Naive thymus-derived CD8-positive, alpha-beta T cell (primary cell): ENCODE data around the gene FREM2. TPM values are rescaled to one million over a fixed set of nuclear protein-coding genes. Genes with fewer than 3 reads are reported as not detected.

Experiments used
- ATAC-seq, 2 donors: fragments of 150-1000 bp; cut with Tn5 transposase in 1 of 2; sonication (Bioruptor Pico), chemical (Tn5 transposase) in 1 of 2; 1 replicate in 1 of 2; 2 replicates in 1 of 2; pipeline ENCODE4 v1.10.0; 2021; ENCODE audit warnings: mild to moderate bottlenecking in 2 of 2, moderate library complexity in 2 of 2
- POLR2A ChIA-PET: fragments of 350-600 bp; sonication (Branson Sonifier 250); formaldehyde crosslinking; loops from one replicate; lab custom pipeline; 2021; ENCODE audit warnings: antibody characterized with exemption; lab: Charles Lee
- DNase-seq, 10 donors: peaks; one replicate each; pipeline versions ENCODE4 v3.0.0 to v3.0.0-alpha.2; 2020 to 2022
- H3K27ac Mint-ChIP-seq, 10 donors: one replicate each; pipeline ENCODE4 v1.8.0; 2020 to 2022; ENCODE audit warnings: mild to moderate bottlenecking in 10 of 10, mixed read lengths in 10 of 10, moderate library complexity in 4 of 10, inconsistent platforms in 1 of 10
- H3K27me3 Mint-ChIP-seq, 5 donors: one replicate each; pipeline ENCODE4 v1.8.0; 2021 to 2022; ENCODE audit warnings: mixed read lengths in 5 of 5
- H3K36me3 Mint-ChIP-seq, 3 donors: one replicate each; pipeline ENCODE4 v1.8.0; 2020 to 2022; ENCODE audit warnings: mixed read lengths in 3 of 3, mild to moderate bottlenecking in 2 of 3, inconsistent platforms in 1 of 3
- H3K4me1 Mint-ChIP-seq, 4 donors: one replicate each; pipeline ENCODE4 v1.8.0; 2021 to 2022; ENCODE audit warnings: mixed read lengths in 4 of 4
- H3K4me3 Mint-ChIP-seq, 10 donors: one replicate each; pipeline ENCODE4 v1.8.0; 2020 to 2022; ENCODE audit warnings: mild to moderate bottlenecking in 10 of 10, mixed read lengths in 10 of 10, moderate library complexity in 6 of 10, inconsistent platforms in 1 of 10
- H3K9me3 Mint-ChIP-seq, 9 donors: one replicate each; pipeline ENCODE4 v1.8.0; 2020 to 2022; ENCODE audit warnings: mixed read lengths in 9 of 9, mild to moderate bottlenecking in 3 of 9, inconsistent platforms in 1 of 9, moderate library complexity in 1 of 9
- polyA plus RNA-seq, 3 donors: library from polyadenylated mRNA; unstranded; fragments of 300-500 nt; fragmentation: Illumina TruSeq; gene quantifications; one replicate each; pipeline ENCODE4 v1.2.3, GENCODE V29; 2021
- total RNA-seq, 8 experiments: library from RNA in 2 of 8; stranded (reverse) in 2 of 8; gene quantifications; one replicate each; pipeline ENCODE4 v1.2.3 and lab custom pipeline; 2021 to 2026

The FREM2 gene
- total and polyA plus RNA-seq, 5 experiments from 2014 or later: not detected

DNA sequence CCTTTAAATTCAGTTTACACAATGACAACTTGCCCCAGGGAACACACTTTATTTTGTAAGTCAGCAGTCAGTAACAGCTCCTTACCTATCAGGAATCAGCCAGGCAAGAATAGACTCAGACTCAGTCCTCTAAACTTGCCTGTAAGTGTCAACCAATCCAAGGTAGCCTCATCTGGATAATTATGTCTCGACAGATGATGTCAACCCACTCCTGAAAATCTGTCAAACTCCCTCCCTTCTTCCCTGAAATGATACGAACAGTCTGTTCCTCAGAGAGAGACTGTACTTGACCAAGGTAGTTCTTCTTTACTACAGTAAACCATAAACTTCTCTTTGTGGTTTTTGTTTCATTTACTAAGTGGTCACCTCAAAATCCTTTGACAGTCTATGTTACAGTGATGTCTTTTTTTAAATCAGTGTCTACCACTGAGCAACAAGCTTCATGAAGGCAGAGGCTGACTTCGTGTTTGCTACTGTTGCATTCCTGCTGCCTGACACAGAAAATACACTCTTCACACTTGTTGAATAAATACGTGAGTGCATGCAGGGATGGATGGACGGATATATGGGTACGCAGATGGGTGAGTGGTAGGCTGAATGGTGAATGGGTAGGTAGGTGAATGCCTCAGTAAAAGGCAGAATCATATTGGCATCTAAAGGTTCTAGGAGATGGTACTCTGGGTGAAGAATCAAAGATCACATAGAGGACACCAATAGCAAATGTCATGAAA lies 17.5 kb upstream of the FREM2 start:
- no peak for ATAC-seq
- POLR2A ChIA-PET: no interaction called here
- DNase-seq: no peak
- H3K36me3 Mint-ChIP-seq: no peaks in the 10 kb centered on the region
- no peak overlapping the region for H3K4me3 Mint-ChIP-seq
- H3K27me3 Mint-ChIP-seq: peaks cover 2 to 38% (median 15%) of the 10 kb centered on the region in 5 donors
- H3K9me3 Mint-ChIP-seq: no peaks in the 10 kb centered on the region
- H3K4me1 Mint-ChIP-seq: no peaks in the 10 kb centered on the region
- H3K27ac Mint-ChIP-seq: no peak overlapping the region

DNA sequence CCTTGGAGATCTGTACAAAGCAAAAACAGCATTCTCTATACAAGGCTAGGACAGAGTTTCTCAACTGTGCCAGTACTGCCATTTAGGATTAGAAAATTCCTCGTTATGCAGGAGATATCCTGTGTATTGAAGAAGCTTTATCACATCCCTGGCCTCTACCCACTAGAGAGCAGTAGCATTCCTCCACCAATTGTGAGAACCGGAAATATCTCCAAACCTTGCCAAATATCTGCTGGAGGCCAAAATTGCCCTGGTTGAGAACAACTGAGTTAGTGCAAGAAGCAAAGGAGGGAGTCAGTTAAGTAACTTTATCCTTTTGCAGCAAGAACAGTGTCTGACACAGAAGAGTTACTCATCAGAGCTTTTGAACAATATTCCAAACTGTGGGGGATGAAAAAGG lies 16.2 kb upstream of the FREM2 start:
- ATAC-seq: no peak
- H3K36me3 Mint-ChIP-seq: no peaks in the 10 kb centered on the region
- no peak for DNase-seq
- no peaks in the 10 kb centered on the region for H3K9me3 Mint-ChIP-seq
- POLR2A ChIA-PET: no interaction called here
- H3K4me1 Mint-ChIP-seq: no peaks in the 10 kb centered on the region
- no peak overlapping the region for H3K27ac Mint-ChIP-seq
- H3K4me3 Mint-ChIP-seq: no peak overlapping the region
- H3K27me3 Mint-ChIP-seq: peaks cover 2 to 36% (median 15%) of the 10 kb centered on the region in 5 donors

DNA sequence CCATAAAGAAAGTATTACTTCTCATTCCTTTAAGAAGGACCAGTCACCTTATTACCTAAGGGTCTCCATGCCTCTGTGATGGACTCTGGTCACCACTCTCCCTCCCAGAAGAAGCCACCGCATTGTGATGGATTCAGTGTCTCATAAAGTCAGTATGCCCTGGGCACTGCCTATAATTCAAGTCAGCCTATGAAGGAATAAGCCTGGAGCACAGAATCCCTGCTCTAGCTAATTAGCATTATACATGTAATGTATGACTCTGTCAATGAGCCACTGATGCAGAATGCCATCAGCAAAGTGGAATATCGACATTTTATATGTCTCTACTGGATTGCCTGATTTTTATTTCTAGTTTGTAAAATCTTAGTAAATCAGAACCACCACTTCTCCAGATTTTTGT lies 14.9 kb upstream of the FREM2 start:
- no peak overlapping the region for H3K4me3 Mint-ChIP-seq
- no peaks in the 10 kb centered on the region for H3K4me1 Mint-ChIP-seq
- peaks cover 2 to 29% (median 10%) of the 10 kb centered on the region in 5 donors for H3K27me3 Mint-ChIP-seq
- H3K9me3 Mint-ChIP-seq: no peaks in the 10 kb centered on the region
- no peak overlapping the region for H3K27ac Mint-ChIP-seq
- ATAC-seq: no peak
- DNase-seq: no peak
- POLR2A ChIA-PET: no interaction called here
- no peaks in the 10 kb centered on the region for H3K36me3 Mint-ChIP-seq

DNA sequence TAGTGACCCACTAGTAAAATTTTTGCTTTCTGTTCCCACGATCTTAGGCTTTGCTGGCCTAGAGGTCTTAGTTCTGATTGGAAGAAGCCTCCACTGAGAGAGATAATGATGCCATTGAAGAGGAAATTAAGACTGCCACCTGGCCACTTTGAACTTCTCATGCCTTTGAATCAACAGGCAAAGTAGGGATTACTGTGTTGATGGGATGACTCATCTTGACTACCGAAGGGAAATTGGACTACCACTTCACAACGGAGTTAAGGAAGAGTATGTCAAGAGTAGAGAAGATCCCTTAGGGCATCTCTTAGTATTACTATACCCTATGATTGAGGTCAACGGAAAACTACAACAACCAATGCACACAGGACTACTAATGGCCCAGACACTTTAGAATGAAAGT lies 12.7 kb upstream of the FREM2 start:
- no peaks in the 10 kb centered on the region for H3K9me3 Mint-ChIP-seq
- ATAC-seq: no peak
- H3K27me3 Mint-ChIP-seq: peaks cover 2 to 22% (median 11%) of the 10 kb centered on the region in 5 donors
- no peaks in the 10 kb centered on the region for H3K4me1 Mint-ChIP-seq
- H3K27ac Mint-ChIP-seq: no peak overlapping the region
- POLR2A ChIA-PET: no interaction called here
- H3K36me3 Mint-ChIP-seq: no peaks in the 10 kb centered on the region
- H3K4me3 Mint-ChIP-seq: no peak overlapping the region
- DNase-seq: no peak

DNA sequence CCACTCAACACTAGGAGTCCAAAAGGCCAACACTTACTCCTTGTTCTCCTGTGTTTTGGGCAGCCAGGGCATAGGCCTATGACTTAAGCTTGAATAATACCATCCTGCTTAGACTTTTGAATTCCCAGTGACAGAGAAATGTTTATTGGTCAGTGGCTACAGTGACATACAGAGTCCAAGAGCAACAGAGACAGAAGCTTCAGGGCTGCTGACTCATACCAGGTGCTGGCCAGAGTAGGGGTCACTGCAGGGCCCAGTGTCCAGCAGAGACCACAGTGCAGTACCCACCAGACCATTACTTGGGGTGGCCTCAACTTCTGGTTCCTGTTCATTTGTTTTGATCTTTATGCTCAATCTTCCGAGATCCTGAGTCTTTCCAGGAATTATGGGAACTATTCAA lies 6.0 kb upstream of the FREM2 start:
- Mint-ChIP-seq H3K27me3 (peaks cover 11 to 18% (median 15%) of the 10 kb centered on the region in 5 donors), H3K36me3 (no peaks in the 10 kb centered on the region), H3K9me3 (no peaks in the 10 kb centered on the region), H3K27ac (no peak overlapping the region), H3K4me3 (no peak overlapping the region), H3K4me1 (peaks cover 0 to 3% (median 1%) of the 10 kb centered on the region in 4 donors)
- POLR2A ChIA-PET: no interaction called here
- ATAC-seq: no peak
- DNase-seq: no peak

DNA sequence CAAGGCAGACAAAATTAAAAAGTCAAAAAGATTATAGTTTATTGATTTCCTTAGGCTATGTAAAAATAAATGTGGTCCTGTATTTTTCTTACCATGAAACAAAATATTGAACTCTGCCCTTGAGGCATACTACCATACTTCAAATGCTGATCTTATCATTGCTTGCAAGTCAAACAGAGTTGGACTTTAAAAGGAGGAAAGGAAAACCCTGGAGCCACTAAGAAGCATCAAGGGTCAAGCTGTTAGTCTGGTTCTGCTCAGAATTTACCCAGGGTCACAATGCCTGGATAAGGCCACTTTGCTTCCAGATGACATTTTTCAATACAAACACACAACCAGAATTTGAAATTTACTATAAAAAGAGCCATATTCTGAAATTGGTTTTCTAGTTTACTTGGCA lies 2.2 kb upstream of the FREM2 start:
- ATAC-seq (no peak), DNase-seq (no peak)
- POLR2A ChIA-PET: no interaction called here
- Mint-ChIP-seq H3K4me1 (peaks cover 0 to 11% (median 5%) of the 10 kb centered on the region in 4 donors), H3K9me3 (no peaks in the 10 kb centered on the region), H3K4me3 (no peak overlapping the region), H3K27me3 (peaks cover 7 to 32% (median 14%) of the 10 kb centered on the region in 5 donors), H3K36me3 (no peaks in the 10 kb centered on the region), H3K27ac (no peak overlapping the region)

DNA sequence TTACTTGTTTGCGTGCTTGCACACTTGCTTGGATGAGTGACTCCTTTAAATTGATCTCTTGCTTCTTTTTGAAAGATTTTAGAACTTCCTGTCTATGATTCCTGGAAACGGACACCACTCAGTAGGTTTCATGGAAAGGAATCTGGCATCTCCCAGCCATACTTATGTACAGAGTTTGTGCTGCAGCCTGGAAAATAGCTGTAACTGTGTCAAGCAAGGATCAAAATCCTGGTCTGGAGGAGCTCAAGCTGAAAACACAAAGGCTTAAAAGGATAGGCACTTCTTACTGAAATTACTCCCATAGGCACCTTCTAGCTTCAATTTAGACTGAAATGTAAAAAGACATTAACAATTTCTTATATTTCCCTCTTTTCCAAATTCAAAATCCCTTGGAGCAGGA lies 1.4 kb upstream of the FREM2 start:
- H3K9me3 Mint-ChIP-seq: no peaks in the 10 kb centered on the region
- H3K4me3 Mint-ChIP-seq: no peak overlapping the region
- ATAC-seq: no peak
- POLR2A ChIA-PET: interaction anchor here (0.6 kb wide), 1 partner anchor 64 kb away, joined by 3 read pairs; no protein-coding TSS in a partner anchor
- H3K27ac Mint-ChIP-seq: no peak overlapping the region
- no peak for DNase-seq
- peaks cover 0 to 11% (median 5%) of the 10 kb centered on the region in 4 donors for H3K4me1 Mint-ChIP-seq
- no peaks in the 10 kb centered on the region for H3K36me3 Mint-ChIP-seq
- peaks cover 7 to 32% (median 14%) of the 10 kb centered on the region in 5 donors for H3K27me3 Mint-ChIP-seq

DNA sequence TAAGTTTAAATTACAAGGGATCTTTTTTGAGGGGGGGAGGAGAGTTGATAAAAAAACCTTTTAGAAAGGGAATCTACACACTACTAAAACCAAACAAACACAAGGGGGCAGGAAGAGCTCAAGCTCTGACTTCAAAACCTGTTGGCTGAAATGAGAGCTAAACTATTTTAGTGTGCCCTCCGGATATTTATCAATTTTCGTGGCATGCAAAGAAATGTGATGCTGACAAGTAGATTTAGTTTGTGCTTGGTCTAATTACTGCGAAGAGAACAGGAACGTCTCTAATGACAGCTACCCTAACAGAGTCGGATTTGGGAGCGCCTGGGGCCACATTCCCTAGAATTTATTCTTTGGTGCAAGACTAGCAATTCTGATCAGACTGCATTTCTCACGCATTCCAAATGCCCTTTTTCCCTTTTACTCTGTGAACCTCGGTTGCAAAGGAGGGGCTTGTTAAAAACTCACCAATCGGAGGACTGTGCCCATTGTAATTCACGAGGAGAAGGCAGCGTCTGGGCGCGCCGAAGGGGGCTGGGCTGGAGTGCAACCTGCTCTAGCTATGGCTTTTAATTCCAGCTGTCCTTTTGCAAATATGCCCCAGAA lies 802 bp upstream of the FREM2 start:
- H3K27me3 Mint-ChIP-seq: peaks cover 7 to 32% (median 12%) of the 10 kb centered on the region in 5 donors
- ATAC-seq (no peak), DNase-seq (no peak)
- peaks cover 0 to 11% (median 5%) of the 10 kb centered on the region in 4 donors for H3K4me1 Mint-ChIP-seq
- POLR2A ChIA-PET: interaction anchor here (0.6 kb wide), 1 partner anchor 65 kb away, joined by 3 read pairs; no protein-coding TSS in a partner anchor
- no peak overlapping the region for H3K27ac Mint-ChIP-seq
- H3K9me3 Mint-ChIP-seq: peaks cover 0 to 5% (median 0%) of the 10 kb centered on the region in 9 donors
- H3K36me3 Mint-ChIP-seq: no peaks in the 10 kb centered on the region
- H3K4me3 Mint-ChIP-seq: peak overlapping the region in 5 of 10 donors; percentile 6 to 41 (median 16)

DNA sequence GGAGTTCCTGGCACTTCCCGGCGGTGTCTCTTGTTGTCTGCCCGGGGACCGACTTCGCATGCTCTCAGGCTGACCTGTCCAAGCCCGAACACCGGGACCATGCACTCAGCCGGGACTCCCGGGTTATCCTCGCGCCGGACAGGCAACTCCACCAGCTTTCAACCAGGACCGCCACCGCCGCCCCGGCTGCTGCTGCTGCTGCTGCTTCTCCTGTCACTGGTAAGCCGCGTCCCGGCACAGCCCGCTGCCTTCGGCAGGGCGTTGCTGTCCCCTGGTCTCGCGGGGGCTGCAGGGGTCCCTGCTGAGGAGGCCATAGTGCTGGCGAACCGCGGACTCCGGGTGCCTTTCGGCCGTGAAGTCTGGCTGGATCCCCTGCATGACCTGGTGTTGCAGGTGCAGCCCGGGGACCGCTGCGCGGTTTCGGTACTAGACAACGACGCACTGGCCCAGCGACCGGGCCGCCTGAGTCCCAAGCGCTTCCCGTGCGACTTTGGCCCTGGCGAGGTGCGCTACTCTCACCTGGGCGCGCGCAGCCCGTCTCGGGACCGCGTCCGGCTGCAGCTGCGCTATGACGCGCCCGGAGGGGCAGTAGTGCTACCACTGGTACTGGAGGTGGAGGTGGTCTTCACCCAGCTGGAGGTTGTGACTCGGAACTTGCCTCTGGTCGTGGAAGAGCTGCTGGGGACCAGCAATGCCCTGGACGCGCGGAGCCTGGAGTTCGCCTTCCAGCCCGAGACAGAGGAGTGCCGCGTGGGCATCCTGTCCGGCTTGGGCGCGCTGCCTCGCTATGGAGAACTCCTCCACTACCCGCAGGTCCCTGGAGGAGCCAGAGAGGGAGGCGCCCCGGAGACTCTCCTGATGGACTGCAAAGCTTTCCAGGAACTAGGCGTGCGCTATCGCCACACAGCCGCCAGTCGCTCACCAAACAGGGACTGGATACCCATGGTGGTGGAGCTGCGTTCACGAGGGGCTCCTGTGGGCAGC lies 661 bp downstream of the FREM2 start:
- no peaks in the 10 kb centered on the region for H3K36me3 Mint-ChIP-seq
- no peak for ATAC-seq
- DNase-seq: no peak
- H3K27ac Mint-ChIP-seq: no peak overlapping the region
- POLR2A ChIA-PET: no interaction called here
- peaks cover 0 to 11% (median 5%) of the 10 kb centered on the region in 4 donors for H3K4me1 Mint-ChIP-seq
- no peak overlapping the region for H3K4me3 Mint-ChIP-seq
- H3K9me3 Mint-ChIP-seq: peaks cover 0 to 6% (median 0%) of the 10 kb centered on the region in 9 donors
- H3K27me3 Mint-ChIP-seq: peaks cover 7 to 32% (median 12%) of the 10 kb centered on the region in 5 donors

DNA sequence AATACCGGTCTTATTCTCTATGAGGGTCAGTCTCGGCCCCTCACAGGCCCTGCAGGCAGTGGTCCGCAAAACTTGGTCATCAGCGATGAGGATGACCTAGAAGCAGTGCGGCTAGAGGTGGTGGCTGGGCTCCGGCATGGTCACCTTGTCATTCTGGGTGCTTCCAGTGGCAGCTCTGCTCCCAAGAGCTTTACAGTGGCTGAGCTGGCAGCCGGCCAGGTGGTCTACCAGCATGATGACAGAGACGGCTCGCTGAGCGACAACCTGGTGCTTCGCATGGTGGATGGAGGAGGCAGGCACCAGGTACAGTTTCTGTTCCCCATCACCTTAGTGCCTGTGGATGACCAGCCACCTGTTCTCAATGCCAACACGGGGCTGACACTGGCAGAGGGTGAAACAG lies 1.8 kb downstream of the FREM2 start:
- Mint-ChIP-seq H3K4me1 (peaks cover 0 to 11% (median 5%) of the 10 kb centered on the region in 4 donors), H3K9me3 (peaks cover 0 to 6% (median 0%) of the 10 kb centered on the region in 9 donors), H3K36me3 (no peaks in the 10 kb centered on the region), H3K27ac (no peak overlapping the region), H3K4me3 (no peak overlapping the region), H3K27me3 (peaks cover 7 to 32% (median 12%) of the 10 kb centered on the region in 5 donors)
- POLR2A ChIA-PET: no interaction called here
- ATAC-seq: no peak
- DNase-seq: no peak

DNA sequence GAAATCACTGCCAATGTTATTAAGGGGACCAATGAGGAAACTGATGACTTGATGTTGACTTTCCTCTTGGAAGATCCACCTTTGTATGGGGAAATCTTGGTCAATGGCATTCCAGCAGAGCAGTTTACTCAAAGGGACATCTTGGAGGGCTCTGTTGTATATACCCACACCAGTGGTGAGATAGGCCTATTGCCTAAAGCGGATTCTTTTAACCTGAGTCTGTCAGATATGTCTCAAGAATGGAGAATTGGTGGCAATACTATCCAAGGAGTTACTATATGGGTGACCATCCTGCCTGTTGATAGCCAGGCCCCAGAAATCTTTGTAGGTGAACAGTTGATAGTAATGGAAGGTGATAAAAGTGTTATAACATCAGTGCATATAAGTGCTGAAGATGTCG lies 3.4 kb downstream of the FREM2 start:
- H3K4me1 Mint-ChIP-seq: peaks cover 0 to 11% (median 5%) of the 10 kb centered on the region in 4 donors
- H3K27ac Mint-ChIP-seq: no peak overlapping the region
- POLR2A ChIA-PET: no interaction called here
- H3K9me3 Mint-ChIP-seq: peaks cover 0 to 6% (median 0%) of the 10 kb centered on the region in 9 donors
- peaks cover 7 to 32% (median 11%) of the 10 kb centered on the region in 5 donors for H3K27me3 Mint-ChIP-seq
- no peaks in the 10 kb centered on the region for H3K36me3 Mint-ChIP-seq
- H3K4me3 Mint-ChIP-seq: no peak overlapping the region
- no peak for DNase-seq
- ATAC-seq: no peak

DNA sequence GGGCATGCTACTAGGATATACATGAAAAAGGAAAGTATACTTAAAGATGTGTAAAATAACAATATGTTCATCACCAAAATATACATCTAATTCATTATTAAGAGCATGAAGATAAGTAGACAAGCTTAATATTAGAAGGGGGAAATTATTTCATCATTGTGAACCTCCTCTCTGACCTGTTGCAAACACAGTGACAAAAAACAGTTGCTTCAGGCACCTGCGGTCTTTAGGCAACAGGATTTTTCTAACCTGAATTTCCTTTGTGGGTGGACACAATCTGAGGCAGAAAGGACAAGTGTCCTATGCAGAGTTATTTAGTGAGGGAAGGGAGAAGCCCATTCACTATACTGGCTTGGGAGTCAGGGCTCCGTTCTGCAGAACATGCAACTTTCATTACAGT lies 6.3 kb downstream of the FREM2 start:
- H3K4me1 Mint-ChIP-seq: peaks cover 0 to 1% (median 0%) of the 10 kb centered on the region in 4 donors
- peaks cover 0 to 15% (median 0%) of the 10 kb centered on the region in 5 donors for H3K27me3 Mint-ChIP-seq
- no peak overlapping the region for H3K27ac Mint-ChIP-seq
- DNase-seq (no peak), ATAC-seq (no peak)
- no peak overlapping the region for H3K4me3 Mint-ChIP-seq
- H3K36me3 Mint-ChIP-seq: no peaks in the 10 kb centered on the region
- POLR2A ChIA-PET: no interaction called here
- peaks cover 0 to 6% (median 0%) of the 10 kb centered on the region in 9 donors for H3K9me3 Mint-ChIP-seq
